ENCODE measurements around the gene LHX8.
"Not testable (repeated sequence)": the region's sequence is repeated elsewhere in the genome, so short reads cannot be mapped to it uniquely, and the experiment has no call there.

The LHX8 gene

GRCh38 chr1:75133750-75134646 is at the start of gene LHX8:
TSS of gene LHX8 (plus strand) at chr1:75134388. CDS start at chr1:75136615, 2,227 bp downstream.
- DNase-seq (ENCODE audit: low spot score) = no peak

DNA sequence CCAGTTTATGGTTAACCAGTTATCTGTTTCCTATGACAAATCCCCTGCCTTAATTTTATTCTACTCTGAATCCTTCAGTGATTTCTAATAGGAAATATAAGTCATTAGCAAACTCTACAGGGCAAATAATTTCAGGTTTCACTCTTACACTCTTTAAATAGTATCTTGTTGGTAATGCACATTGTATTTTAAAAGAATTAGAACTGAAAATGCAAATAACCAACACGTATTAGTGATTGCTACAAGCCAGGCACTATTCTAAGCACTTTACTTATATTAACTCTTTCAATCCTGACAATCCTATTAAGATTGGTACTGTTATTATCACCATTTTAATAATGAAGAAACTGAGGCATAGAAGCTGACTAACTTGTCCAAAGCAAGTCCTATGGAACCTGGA is 48.3 kb upstream of the LHX8 start:
- DNase-seq (ENCODE audit: low spot score) = no peak

DNA sequence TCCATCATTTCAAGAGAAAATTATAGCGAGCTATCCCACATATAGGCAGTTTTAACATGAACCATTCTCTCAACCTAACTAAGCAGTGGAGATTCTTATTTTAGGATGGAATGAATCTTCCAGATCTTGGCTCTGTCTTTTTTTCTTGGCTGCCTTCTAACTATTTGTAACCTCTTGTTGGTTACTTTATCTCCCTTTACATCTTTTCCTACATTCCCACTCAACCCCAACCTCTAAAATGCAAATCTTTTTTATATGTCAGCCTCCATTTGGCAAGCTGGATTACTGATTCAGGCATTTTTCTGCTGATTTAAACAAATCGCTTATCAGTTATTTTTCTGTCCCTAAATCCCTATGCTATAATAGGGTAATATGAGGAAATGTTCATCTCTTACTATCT is 46.9 kb upstream of the LHX8 start:
- no peak for DNase-seq (ENCODE audit: low spot score)

DNA sequence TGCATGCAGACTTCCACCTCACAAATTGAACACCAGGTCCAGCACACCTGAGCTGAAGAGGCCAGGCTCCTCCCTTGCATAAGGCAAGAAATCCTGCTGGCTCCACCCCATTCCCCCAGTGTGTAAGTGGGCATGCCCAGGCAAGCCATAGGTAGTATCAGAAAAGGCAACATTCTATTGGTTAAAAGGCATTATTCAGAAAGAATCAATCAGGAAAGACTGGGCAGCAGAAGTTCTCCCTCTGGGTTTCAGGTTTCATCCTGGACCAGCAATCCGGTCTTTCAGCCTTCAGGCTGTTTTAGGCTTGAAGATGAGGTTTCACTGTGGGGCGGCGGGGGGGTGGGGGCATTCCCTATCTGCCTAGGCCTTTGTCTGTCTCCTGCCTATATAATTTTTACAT is 42.0 kb upstream of the LHX8 start:
- no peak for DNase-seq (ENCODE audit: low spot score)

DNA sequence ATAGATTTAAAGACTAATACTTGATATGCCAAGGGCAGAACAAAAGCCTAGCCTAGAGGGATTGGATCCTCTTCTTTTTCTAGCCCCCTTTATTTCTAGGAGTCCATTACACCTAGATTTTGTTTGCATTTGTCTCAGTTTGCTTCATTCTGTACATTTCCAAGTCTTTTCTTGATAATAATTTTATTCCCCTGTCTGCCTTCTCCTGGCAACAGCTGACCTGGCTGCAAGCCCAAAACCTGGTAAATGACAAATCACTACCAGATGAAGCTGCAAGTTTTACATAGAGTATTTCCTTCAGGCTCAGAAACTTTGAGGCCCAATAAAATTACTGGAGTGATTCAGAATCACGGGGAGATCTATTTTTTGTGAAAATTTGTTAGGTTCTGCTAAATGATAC is 36.5 kb upstream of the LHX8 start:
- no peak for DNase-seq (ENCODE audit: low spot score)

- DNase-seq (ENCODE audit: low spot score) = no peak
Measured at GRCh38 chr1:75099581-75099980, 34.6 kb upstream of the LHX8 start.

- DNase-seq (ENCODE audit: low spot score) = no peak
Measured at GRCh38 chr1:75100481-75101092, 33.6 kb upstream of the LHX8 start.

DNA sequence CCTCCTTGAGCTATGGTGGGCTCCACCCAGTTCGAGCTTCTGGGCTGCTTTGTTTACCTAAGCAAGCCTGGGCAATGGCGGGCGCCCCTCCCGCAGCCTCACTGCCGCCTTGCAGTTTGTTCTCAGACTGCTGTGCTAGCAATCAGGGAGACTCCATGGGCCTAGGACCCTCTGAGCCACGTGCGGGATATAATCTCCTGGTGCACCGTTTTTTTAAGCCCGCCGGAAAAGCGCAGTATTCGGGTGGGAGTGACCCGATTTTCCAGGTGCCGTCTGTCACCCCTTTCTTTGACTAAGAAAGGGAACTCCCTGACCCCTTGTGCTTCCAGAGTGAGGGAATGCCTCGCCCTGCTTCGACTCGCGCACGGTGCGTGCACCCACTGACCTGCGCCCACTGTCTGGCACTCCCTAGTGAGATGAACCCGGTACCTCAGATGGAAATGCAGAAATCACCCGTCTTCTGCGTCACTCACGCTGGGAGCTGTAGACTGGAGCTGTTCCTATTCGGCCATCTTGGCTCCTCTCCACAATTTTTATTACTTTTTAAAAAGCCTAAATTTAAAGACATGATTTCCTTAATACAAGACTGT is 21.7 kb upstream of the LHX8 start:
- not testable (repeated sequence) for DNase-seq (ENCODE audit: low spot score)

GRCh38 chr1:75115654-75116053 is 18.5 kb upstream of the LHX8 start:
- DNase-seq (ENCODE audit: low spot score) = no peak

DNA sequence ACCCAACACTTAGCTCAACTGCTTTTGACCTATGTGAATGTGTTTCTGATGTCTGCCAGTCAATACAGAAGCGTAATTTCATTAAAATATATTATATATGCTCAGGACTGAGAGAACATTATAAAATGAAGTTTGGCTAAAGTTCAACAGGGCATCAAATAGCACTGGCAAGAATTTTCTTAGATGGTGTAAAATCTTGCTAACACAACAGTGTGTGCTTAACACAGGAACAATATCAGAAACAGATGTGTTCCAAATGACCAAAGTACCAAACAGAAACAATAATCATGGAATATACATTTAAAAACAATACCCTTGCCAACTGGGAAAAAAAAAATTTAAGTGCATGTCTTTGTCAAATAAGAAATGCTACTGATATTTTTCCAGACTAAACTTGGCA is 10.4 kb upstream of the LHX8 start:
- no peak for DNase-seq (ENCODE audit: low spot score)

DNA sequence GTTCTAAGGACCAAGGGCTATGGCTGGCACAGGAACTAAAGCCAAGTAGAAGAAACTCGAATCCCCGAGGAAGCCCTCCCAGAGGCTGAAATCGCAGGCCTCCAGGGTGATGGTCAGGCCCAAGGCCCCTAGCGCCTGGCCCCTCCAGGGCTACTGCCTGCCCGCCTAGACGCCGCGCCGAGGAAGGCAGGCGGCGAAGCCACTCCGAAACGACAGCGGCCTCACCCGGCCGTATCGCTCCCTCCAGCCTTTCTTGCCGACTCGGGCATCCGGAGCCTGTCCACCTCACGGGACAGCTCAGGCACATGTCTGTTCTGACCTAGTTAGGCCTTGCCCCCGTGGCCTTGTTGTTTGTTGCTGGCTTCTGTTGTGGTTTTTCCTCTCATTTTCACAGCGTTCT is 9.7 kb upstream of the LHX8 start:
- DNase-seq (ENCODE audit: low spot score) = no peak

DNA sequence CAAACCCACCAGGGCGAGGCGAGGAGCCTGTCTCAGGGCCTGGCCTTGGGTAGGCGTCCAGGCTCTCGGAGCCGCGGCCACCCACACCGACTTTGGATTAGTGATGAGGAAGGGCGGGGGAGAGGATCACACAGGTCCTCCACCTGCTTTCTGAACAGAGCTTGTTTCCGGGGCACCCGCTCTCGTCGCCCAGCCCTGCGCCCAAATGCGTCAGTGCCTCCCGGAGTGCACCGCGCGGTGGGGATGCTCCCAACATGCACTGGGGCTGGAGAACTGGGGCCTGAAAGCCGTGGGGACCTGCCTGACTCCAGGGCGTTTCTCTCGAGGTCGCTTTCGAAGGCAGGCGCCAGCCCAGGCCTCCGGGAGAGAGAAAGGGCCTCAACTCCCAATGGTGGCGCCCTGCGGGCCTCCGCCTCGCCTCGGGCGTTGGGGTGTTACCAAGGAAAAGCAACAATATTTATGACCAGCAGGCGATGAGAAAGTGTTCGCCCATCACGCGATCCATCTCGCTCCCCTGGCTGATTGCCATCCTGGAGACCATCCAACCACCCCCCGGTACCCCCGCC is 8.9 kb upstream of the LHX8 start:
- DNase-seq (ENCODE audit: low spot score) = no peak

- no peak for DNase-seq (ENCODE audit: low spot score)
Measured at GRCh38 chr1:75126611-75127101, 7.5 kb upstream of the LHX8 start.

- DNase-seq (ENCODE audit: low spot score) = no peak
Measured at GRCh38 chr1:75127916-75128717, 6.1 kb upstream of the LHX8 start.

- no peak for DNase-seq (ENCODE audit: low spot score)
Measured at GRCh38 chr1:75129660-75129982, 4.6 kb upstream of the LHX8 start.

- DNase-seq (ENCODE audit: low spot score) = no peak
Measured at GRCh38 chr1:75129983-75130789, 4.0 kb upstream of the LHX8 start.

DNA sequence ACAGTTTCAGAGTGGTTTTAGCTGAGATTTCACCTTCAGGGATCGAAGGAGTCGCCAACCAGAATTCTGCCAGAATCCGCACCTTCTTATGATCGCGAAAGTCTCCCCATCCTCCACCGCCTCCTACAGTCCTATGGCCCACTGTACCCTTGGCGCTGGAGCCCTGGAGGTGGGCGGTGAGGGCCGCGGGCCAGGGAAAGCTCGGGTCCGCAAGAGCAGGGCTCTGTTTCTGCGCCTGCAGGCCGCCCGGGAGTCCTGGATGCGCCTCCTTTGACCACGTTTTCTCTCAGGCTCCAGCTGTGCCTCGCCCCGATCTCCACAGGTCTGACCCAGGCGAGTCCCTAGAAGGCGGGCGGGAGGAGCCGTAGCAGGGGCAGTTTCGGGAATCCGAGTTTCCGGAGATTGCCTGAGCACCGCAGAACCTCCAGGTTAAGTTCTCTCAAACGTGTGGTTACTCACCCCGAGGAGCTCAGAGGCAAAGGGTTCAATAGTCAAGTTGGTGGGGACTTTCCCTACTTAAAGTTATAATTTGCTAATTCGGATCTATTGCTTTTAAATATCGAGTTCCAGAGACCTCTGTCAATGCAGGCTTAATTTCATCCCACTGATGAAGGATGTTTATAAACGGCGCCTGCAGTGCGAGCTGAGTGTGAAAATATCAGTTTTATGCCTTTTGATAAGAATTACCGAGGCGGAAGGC is 3.2 kb upstream of the LHX8 start:
- no peak for DNase-seq (ENCODE audit: low spot score)

- no peak for DNase-seq (ENCODE audit: low spot score)
Measured at GRCh38 chr1:75131565-75132241, 2.5 kb upstream of the LHX8 start.

GRCh38 chr1:75132242-75132811 is 1.9 kb upstream of the LHX8 start:
- no peak for DNase-seq (ENCODE audit: low spot score)

Measured in HuH-7.5 (cell line).